GM19099 (cell line): ENCODE measurements around the gene TCHP.

Experiments
- POLR2A ChIP-seq: IDR thresholded peaks from 3 replicates; pipeline ENCODE4 v1.6.1; 2011; ENCODE audit warnings: low read depth; ENCODE audit not compliant: insufficient read length; ENCODE audit errors: extremely low read depth

Gene TCHP

DNA sequence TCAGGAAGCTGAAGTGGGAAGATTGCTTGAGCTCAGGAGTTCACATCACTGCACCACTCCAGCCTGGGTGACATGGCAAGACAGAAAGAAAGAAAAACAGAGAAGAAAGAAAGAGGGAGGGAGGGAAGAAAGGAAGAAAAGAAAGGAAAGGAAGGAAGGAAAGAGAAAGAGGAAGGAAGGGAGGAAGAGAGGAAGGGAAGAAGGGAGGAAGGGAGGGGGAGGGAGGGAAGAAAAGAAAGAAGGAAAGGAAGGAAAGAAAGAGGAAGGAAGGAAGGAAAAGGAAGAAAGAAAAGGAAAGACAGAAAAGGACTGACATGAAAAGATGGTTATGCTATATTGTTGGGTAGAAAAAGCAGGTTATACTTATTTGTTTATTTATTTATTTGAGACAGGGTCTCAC lies 23.7 kb upstream of the TCHP start:
- TF ChIP-seq POLR2A = no peak

DNA sequence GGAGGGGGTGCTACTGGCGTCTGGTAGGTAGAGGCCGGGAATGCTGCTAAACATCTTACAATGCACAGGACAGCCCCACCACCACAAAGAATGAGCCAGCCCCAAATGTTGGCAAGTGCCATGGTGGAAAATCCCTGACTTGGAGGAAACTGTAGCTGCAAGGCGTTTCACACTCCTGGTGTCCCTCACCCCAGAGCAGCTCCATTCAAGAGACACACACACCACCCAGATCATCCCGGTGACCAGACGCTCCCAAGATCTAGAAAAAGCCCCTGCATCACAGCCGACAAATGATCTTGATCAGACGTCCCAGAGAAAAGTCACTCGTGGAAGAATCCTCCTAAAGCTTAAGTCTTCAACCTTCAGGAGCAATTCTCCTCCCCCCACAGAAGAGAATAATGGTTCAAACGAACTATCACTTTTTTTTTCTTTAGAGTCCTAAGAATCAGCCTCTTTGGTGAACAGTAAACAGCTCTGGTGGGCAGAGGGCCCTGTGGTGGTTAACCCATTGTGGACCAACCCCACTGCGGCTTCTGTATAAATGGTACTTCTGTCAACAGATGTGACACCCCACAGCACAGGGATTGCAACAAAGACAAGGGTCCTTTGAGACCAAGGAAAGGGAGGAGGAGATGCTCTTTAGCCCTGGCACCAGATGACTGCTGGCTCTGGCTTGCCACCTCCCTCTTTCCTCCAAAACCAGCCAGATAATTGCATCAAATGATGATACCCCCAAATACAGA lies 22.4 kb upstream of the TCHP start:
- no peak for TF ChIP-seq POLR2A

DNA sequence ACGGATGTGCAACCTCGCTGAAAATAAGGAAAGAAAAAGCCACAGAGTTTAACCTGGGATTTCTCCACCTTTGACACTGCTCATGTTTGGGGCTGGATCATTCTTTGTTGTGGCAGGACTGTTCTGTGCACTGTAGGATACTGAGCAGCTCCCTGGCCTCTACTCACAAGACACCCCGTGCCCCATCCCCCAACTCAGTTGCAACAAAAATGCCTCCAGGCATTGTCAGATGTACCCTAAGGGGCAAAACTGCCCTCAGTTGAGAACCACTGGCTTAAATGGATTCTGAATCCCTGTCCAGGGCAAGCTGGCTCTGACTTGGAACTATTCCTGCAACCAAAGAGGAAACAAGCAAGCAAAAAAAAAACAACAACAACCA lies 21.8 kb upstream of the TCHP start:
- TF ChIP-seq POLR2A = no peak

DNA sequence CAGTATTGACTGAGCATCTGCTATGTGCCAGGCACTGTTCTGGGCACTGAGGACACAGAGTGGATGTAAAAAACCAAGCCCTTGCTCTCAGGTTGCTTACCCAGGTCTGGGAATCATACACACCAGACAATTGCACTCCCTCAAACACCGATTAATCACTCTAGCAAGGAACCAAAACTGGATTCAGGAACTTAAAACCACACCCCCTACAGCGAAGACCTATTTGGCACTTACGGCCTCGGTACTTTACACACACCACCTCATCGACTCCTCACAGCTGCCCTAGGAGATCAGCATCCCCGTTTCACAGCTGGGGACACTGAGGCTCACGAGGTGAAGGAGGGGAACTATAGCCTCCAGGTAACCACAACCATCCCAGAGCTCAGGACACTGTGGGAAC lies 21.3 kb upstream of the TCHP start:
- no peak for TF ChIP-seq POLR2A

DNA sequence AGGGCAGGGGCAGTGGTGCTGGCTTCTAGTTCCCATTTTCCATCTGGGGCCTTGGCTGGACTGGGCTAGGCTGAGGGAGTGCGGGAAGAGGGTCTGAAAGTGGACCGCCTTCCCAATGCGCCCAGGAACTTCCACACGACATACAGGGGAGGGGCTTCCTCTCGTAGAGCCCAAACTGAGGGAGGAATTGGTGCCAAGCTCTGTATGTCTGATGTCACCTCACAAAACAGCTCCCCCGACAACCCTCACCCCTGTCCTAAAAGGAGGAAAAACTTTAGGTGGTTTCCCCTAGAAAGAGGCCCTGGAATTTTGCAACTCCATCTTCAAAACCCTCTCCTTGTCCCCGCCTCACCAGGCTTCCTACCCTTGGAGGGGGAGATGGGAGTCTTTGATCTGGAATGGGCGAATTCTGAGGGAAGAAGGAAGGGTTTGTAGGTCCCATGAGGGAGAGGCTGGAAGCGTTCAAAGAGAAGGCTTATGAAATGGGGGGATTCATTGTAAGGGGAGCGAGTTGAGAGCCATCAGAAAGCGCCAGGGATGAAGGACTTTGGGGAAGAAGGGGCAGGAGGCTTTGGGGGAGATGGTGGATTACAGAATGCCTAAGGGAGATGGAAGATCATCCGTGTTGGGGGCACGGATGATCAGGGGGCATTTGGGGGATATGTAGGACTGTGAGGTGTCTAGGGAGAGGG lies 20.6 kb upstream of the TCHP start:
- TF ChIP-seq POLR2A = no peak

DNA sequence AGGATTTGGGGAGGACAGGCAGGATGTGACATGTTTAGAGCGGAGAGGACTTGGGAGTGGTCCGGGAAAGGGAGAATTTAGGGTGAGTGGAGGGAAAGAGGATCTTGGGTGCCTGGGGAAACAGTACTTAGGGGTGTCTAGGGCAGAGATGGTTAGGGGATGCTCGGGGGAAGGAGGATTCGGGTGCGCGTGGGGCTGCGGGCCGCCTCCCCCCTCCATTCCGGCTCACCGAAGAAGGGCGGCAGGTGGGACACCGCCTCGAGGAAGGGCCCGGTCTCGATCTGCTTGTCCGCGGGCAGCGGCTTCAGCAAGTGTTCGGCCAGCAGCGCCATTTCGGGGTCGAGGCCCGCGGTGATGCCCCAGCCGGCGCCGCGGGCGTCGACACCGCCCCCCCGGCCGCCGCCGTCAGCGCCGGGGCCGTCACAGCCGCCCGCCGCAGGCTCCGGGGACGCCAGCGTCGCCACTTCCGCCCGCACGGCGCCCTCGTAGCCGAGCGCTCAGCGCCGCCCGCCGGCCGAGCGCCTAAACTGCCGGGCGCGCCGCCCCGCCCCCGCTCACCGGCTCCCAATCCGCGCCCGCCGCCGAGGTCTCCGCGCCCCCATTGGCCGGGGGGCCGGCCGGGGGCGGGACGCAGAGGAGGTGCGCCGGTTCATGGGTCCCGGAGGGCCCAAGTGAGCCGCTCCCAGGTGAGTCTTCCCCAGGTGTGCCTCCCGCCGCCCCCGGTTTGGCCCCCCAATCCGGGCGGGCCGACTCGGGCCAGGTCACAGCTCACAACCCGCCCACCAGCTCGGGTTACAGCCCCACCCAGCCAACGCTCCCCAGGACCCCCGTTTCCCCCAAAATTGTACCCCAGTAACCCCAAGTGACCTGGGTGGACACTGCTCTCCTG lies 19.8 kb upstream of the TCHP start, which contains the start of gene GLTP:
Gene GLTP, minus strand, starts transcription at position 499 of the 889 bp plus-strand sequence. Its CDS starts 167 bp downstream, at position 332.
- peak; percentile 66 for TF ChIP-seq POLR2A

DNA sequence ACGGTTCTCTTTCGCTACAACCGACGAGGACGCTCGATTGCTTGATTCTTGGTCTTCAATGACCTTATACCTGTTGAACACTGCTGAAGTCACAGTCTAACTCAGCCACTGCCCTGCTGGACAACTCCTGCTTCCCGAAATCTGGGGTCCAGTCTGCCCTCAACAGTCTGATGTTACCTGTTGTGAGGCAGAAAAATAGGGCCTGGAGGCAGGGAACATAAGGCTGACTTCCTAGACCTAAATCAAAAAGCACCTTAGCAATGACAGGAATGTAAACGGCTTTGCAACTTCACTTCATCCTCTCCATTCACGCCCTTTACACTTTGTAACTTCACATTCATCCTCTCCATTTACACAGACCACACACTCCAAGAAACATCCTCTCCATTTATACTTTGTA lies 19.1 kb upstream of the TCHP start:
- no peak for TF ChIP-seq POLR2A

DNA sequence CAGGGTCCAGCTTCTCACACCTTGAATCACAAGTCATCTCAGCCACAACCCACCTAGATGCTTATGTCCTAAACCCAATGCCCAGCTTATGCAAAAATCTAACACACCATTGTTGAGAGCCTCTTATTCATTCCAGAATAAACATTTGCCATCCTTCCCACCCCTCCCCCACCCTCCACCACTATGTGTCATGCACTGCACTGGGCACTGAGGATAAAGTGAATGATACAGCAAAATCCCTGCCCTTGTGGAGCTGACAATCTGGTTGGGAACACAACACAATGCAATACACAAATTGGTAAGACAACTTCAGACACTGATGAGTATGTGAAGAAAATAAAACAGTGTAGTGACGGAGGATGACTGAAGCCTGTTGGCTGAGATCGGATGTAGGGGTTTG lies 18.3 kb upstream of the TCHP start:
- no peak for TF ChIP-seq POLR2A

DNA sequence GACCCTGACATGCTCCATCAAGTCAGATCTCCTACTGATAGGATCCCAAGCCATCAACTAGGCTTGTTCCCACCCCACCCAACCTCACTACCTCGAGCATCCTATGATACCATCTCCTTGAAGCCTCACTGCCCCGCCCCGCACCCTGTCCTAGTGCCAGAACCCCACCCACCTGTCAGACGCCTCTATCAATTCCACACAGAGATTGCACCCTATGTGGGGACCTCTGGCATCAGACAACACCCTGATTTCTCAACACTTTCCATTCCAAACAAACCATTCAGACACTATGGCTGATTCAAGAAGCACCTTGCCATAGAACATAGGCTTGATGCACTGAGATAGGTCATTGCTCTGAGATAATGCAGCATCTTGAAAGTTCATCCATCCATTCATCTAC lies 16.6 kb upstream of the TCHP start:
- TF ChIP-seq POLR2A = no peak

DNA sequence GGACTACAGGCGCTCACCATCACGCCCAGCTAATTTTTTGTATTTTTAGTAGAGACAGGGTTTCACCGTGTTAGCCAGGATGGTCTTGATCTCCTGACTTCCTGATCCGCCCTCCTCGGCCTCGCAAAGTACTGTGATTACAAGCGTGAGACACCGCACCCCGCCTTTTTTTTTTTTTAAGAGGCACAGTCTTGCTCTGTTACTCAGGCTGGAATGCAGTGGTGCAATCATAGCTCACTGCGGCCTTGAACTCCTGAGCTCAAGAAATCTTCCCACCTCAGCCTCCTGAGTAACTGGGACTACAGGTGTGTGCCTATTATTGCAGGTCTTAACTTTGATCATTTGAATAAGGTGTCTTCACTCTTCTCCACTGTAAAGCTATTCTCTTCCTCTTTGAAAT lies 14.5 kb upstream of the TCHP start:
- no peak for TF ChIP-seq POLR2A

DNA sequence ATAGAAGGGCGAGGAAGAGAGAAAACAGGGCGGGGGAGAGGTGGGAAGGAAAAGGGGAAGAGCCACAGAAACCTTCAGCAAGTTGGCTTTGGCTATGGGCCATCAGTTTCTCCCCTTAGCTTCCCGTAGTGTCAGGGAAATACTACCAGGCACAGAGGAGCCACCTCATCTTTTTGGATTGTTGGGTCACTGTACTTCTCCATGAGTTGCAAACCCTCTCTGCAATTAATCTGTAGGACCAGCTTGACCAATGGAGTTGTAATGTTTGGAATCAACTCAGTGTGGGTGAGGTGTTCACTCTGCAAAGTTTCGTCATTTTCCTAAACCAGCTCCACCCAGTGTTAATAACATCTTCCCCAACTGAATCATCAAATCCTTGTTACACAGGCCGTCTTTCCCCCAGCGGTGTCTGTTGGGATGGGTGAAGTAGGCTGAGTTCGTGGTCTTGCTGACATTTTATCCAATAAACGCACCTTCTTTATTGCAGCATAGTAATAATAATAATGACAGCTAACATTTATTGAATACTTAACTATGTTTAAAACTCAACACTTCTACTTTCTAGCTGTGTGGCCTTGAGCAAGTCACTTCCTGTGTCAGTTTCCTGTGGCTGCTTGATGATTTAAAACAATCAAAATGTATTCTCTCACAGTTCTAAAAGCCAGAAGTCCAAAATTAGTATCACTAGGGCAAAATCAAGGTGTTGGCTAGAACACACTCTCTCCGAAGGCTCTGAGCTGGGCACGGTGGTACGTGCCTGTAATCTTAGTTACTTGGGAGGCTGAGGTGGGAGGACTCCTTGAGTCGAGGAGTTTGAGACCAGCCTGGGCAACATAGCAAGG lies 11.7 kb upstream of the TCHP start:
- TF ChIP-seq POLR2A = no peak

DNA sequence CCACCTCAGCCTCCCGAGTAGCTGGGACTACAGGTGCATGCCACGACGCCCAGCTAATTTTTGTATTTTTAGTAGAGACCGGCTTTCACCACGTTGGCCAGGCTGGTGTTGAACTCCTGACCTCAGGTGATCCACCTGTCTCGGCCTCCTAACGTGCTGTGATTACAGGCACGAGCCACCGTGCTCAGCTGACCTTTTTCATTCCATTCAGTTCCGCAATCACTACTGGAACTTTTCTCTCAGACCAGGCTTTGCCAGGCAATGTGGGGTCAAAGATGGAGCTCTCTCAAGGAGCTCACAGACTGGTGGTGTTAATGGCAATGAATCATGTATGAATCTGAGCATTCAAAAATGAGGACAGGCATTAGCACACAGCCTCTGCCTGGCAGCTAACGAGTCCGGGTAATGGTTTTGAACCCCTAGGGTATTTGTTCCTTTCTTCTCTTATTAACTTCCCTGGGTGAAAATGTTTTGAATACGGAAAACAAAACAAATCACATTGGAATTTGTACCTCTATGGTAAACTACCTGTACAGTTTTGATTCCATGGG lies 9.4 kb upstream of the TCHP start:
- no peak for TF ChIP-seq POLR2A

DNA sequence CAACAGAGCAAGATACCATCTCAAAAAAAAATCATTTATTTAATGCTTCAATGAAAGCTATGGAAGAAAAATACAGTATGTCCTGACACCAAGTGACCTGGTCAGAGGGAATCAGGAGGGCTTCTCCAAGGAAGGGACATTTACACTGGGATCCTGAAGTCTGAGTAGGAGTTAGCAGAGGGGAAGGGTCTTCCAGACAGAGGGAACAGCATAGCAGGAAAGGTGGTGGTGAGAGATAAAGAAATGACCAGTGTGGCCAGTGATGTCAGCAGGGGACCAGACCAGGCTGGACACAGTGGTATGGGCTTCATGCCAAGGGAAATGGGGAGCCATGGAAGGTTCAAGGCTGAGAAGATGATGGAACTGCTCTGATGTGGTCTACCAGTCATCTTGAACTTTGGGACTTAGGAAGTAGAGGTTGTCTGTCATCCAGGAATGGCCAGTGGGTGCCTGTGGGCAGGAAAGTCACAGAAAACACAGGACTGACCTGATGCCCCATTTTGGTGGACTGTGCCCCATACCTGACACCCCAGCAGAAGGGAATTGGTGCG lies 7.8 kb upstream of the TCHP start:
- TF ChIP-seq POLR2A = no peak

DNA sequence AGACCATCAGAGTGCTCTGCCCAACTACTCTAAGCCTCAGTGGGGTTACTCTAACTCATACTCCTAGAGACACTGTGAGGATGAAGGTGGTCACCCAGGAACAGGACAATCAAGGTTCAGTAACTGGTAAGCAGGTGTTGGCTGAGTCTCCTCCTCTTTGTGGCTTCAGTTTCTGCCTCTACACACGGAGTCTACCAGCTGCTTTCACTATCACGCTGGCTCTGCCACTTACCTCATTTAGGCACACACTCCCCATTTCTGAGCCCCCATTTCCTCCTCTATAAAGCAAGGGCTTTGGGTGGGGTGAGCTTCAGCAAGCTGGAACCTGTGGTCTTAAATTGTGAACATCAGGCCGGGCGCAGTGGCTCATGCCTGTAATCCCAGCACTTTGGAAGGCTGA lies 7.3 kb upstream of the TCHP start:
- no peak for TF ChIP-seq POLR2A
